H1 (cell line): ENCODE results near the gene UCN3. TPM values are rescaled to one million over a fixed set of nuclear protein-coding genes. Genes with fewer than 3 reads are reported as not detected.

Source experiments
- CEBPB ChIP-seq: IDR thresholded peaks from 2 replicates; pipeline ENCODE4 v1.6.1; 2012; ENCODE audit warnings: low read depth, low read length
- CREB1 ChIP-seq: IDR thresholded peaks from 2 replicates; pipeline ENCODE4 v1.6.1; 2012; ENCODE audit warnings: inconsistent platforms
- HDAC2 ChIP-seq, 2 experiments: fragments of 300-600 bp in 1 of 2; sonication (generic) in 1 of 2; IDR thresholded peaks; 2 replicates each; pipeline ENCODE4 v1.6.1; 2011 to 2012; ENCODE audit warnings: low read depth in 2 of 2, low read length in 2 of 2, mild to moderate bottlenecking in 2 of 2, moderate library complexity in 2 of 2, borderline replicate concordance in 1 of 2, inconsistent platforms in 1 of 2
- JUND ChIP-seq: IDR thresholded peaks from 2 replicates; pipeline ENCODE4 v1.6.1; 2011; ENCODE audit warnings: mild to moderate bottlenecking, improper control_type of control experiment, low read length
- PHF8 ChIP-seq: fragments of 200-600 bp; sonication (generic); conservative IDR thresholded peaks from 2 replicates; pipeline ENCODE4 v1.7.1; 2012; ENCODE audit warnings: low read depth, mild to moderate bottlenecking, inconsistent platforms, low read length, moderate library complexity
- POLR2A ChIP-seq, 2 experiments: IDR thresholded peaks; 1 replicate in 1 of 2; 2 replicates in 1 of 2; pipeline ENCODE4 v1.6.1; 2011; ENCODE audit warnings: low read depth in 2 of 2, low read length in 2 of 2, mild to moderate bottlenecking in 2 of 2; ENCODE audit errors: control extremely low read depth in 1 of 2
- RAD21 ChIP-seq, 2 experiments: IDR thresholded peaks in 1 of 2; conservative IDR thresholded peaks in 1 of 2; 2 replicates each; pipeline ENCODE4 v1.6.1; 2011; ENCODE audit warnings: low read depth in 2 of 2, low read length in 2 of 2, improper control_type of control experiment in 1 of 2, inconsistent platforms in 1 of 2, mild to moderate bottlenecking in 1 of 2, moderate library complexity in 1 of 2
- RNF2 ChIP-seq: fragments of 200-900, 300-1000 bp; sonication (generic); IDR thresholded peaks from 2 replicates; pipeline ENCODE4 v1.7.1; 2016; ENCODE audit warnings: borderline replicate concordance, low read depth, mild to moderate bottlenecking, antibody characterized with exemption, low read length; ENCODE audit not compliant: poor library complexity, severe bottlenecking; ENCODE audit errors: missing control alignments
- TAF1 ChIP-seq: IDR thresholded peaks from 2 replicates; pipeline ENCODE4 v1.6.1; 2011; ENCODE audit warnings: mild to moderate bottlenecking, low read depth, low read length
- polyA plus RNA-seq, 7 experiments: library from polyadenylated mRNA; depleted of rRNA in 3 of 7; stranded (reverse) in 5 of 7; unstranded in 2 of 7; fragments of >200 nt in 5 of 7; fragments of 200-250 nt in 2 of 7; gene quantifications; 1 replicate in 5 of 7; 2 replicates in 1 of 7; 4 replicates in 1 of 7; pipeline versions ENCODE4 v1.2.1 to v1.2.3, GENCODE V29; 2011 to 2013; ENCODE audit warnings: missing spikeins in 2 of 7, mixed read lengths in 2 of 7
- total RNA-seq: library from RNA; stranded (reverse); fragmentation: NEBNext Ultra II Directional; extraction: Animal tissue kit (Norgen Biotek cat#: 25700); gene quantifications from 2 replicates; pipeline ENCODE4 v1.2.1, GENCODE V29; 2021

The UCN3 gene
- total and polyA plus RNA-seq, 2 of the 8 experiments (the other 6 are each of a cell fraction or from before 2014, with no cell fraction given) = not detected

GRCh38 chr10:5404208-5405041, 39.7 kb downstream of the UCN3 start, which contains the start of gene TUBAL3 (continued):
- TF ChIP-seq HDAC2 (IDR thresholded peaks at IDR 0.05; ENCODE audit: borderline replicate concordance in 1 of 2, low read depth in 2 of 2, low read length in 2 of 2) (no peak), RAD21 (IDR thresholded peaks at IDR 0.05 in 1 of 2, conservative IDR thresholded peaks at IDR 0.05 in 1 of 2; ENCODE audit: low read depth in 2 of 2, low read length in 2 of 2) (no peak), TAF1 (no peak), JUND (no peak), POLR2A (IDR thresholded peaks at IDR 0.05; ENCODE audit: control extremely low read depth in 1 of 2, low read depth in 2 of 2, low read length in 2 of 2) (no peak), PHF8 (no peak), RNF2 (no peak), CREB1 (no peak), CEBPB (no peak)
